ENCODE data around the gene KRTAP10-1. TPM values are rescaled to one million over a fixed set of nuclear protein-coding genes. Genes with fewer than 3 reads are reported as not detected.

Gene KRTAP10-1
- polyA plus RNA-seq, 1 donor (not counting 4 experiments of a cell fraction or from before 2014, with no cell fraction given), result not detected

- Histone ChIP-seq H3K27me3 (ENCODE audit: control insufficient read depth, extremely low read depth, insufficient read depth, low read length) (peaks cover 4% of the 10 kb centered on the region), H3K4me1 (ENCODE audit: control insufficient read depth, extremely low read depth, insufficient read depth, low read length) (peaks cover 22% of the 10 kb centered on the region), H3K9me3 (ENCODE audit: control insufficient read depth, low read depth, low read length) (no peaks in the 10 kb centered on the region), H4K20me1 (ENCODE audit: control insufficient read depth, extremely low read depth, insufficient read depth, low read length) (no peaks in the 10 kb centered on the region), H3K36me3 (ENCODE audit: control insufficient read depth in 2 of 2, extremely low read depth in 1 of 2, insufficient read depth in 2 of 2, low read length in 2 of 2) (no peaks in the 10 kb centered on the region), H3K27ac (ENCODE audit: control insufficient read depth, insufficient read depth, low read length) (no peak overlapping the region), H3K79me2 (ENCODE audit: control insufficient read depth, insufficient read depth, low read length) (no peaks in the 10 kb centered on the region), H3K4me3 (ENCODE audit: control insufficient read depth in 2 of 3, extremely low read depth in 1 of 3, insufficient read depth in 2 of 3, low read depth in 1 of 3, low read length in 3 of 3) (peak overlapping the region in 1 of 3 experiments; percentile 37), H3K9ac (ENCODE audit: control insufficient read depth, extremely low read depth, insufficient read depth, low read length) (no peak overlapping the region), H3K9me1 (ENCODE audit: control insufficient read depth, extremely low read depth, insufficient read depth, low read length) (no peaks in the 10 kb centered on the region), H2AFZ (ENCODE audit: control insufficient read depth, low read length) (peak overlapping the region; percentile 11), H3K4me2 (ENCODE audit: control insufficient read depth, extremely low read depth, insufficient read depth, low read depth, low read length) (peak overlapping the region; percentile 52)
- TF ChIP-seq EZH2 (IDR thresholded peaks at IDR 0.05; ENCODE audit: low read length), result no peak
- no peak for TF ChIP-seq CTCF (optimal IDR thresholded peaks at IDR 0.05 in 1 of 3, IDR thresholded peaks at IDR 0.05 in 1 of 3, conservative IDR thresholded peaks at IDR 0.05 in 1 of 3; ENCODE audit: extremely low read depth in 1 of 3, insufficient read depth in 2 of 3, low read length in 3 of 3)
- dilution Hi-C loops (cut with MboI; ENCODE audit: extremely low pct_ligation_motif_present, low sequenced_read_pairs), result no loop called here
- DNase-seq (ENCODE audit: low read depth, low spot score), result no peak
- peak; percentile 80 for FAIRE-seq
These were observed 8.9 kb upstream of the KRTAP10-1 start for GRCh38 chr21:44548922-44549321.

GRCh38 chr21:44548381-44548780, 8.4 kb upstream of the KRTAP10-1 start:
- DNase-seq (ENCODE audit: low read depth, low spot score) (no peak), FAIRE-seq (no peak)
- Histone ChIP-seq H3K36me3 (ENCODE audit: control insufficient read depth in 2 of 2, extremely low read depth in 1 of 2, insufficient read depth in 2 of 2, low read length in 2 of 2) (no peaks in the 10 kb centered on the region), H3K4me3 (ENCODE audit: control insufficient read depth in 2 of 3, extremely low read depth in 1 of 3, insufficient read depth in 2 of 3, low read depth in 1 of 3, low read length in 3 of 3) (no peak overlapping the region), H4K20me1 (ENCODE audit: control insufficient read depth, extremely low read depth, insufficient read depth, low read length) (no peaks in the 10 kb centered on the region), H3K4me2 (ENCODE audit: control insufficient read depth, extremely low read depth, insufficient read depth, low read depth, low read length) (peak overlapping the region; percentile 52), H3K9me1 (ENCODE audit: control insufficient read depth, extremely low read depth, insufficient read depth, low read length) (no peaks in the 10 kb centered on the region), H2AFZ (ENCODE audit: control insufficient read depth, low read length) (peak overlapping the region; percentile 18), H3K4me1 (ENCODE audit: control insufficient read depth, extremely low read depth, insufficient read depth, low read length) (peaks cover 22% of the 10 kb centered on the region), H3K9me3 (ENCODE audit: control insufficient read depth, low read depth, low read length) (no peaks in the 10 kb centered on the region), H3K79me2 (ENCODE audit: control insufficient read depth, insufficient read depth, low read length) (no peaks in the 10 kb centered on the region), H3K9ac (ENCODE audit: control insufficient read depth, extremely low read depth, insufficient read depth, low read length) (no peak overlapping the region), H3K27ac (ENCODE audit: control insufficient read depth, insufficient read depth, low read length) (no peak overlapping the region), H3K27me3 (ENCODE audit: control insufficient read depth, extremely low read depth, insufficient read depth, low read length) (peaks cover 4% of the 10 kb centered on the region)
- no peak for TF ChIP-seq CTCF (optimal IDR thresholded peaks at IDR 0.05 in 1 of 3, IDR thresholded peaks at IDR 0.05 in 1 of 3, conservative IDR thresholded peaks at IDR 0.05 in 1 of 3; ENCODE audit: extremely low read depth in 1 of 3, insufficient read depth in 2 of 3, low read length in 3 of 3)
- no peak for TF ChIP-seq EZH2 (IDR thresholded peaks at IDR 0.05; ENCODE audit: low read length)
- dilution Hi-C loops (cut with MboI; ENCODE audit: extremely low pct_ligation_motif_present, low sequenced_read_pairs), result no loop called here
